ENCODE measurements around the gene ATP6V0B. TPM values are rescaled to one million over a fixed set of nuclear protein-coding genes. Genes with fewer than 3 reads are reported as not detected.

The ATP6V0B gene
- polyA plus RNA-seq, 1 donor from 2014 or later: 580 TPM

DNA sequence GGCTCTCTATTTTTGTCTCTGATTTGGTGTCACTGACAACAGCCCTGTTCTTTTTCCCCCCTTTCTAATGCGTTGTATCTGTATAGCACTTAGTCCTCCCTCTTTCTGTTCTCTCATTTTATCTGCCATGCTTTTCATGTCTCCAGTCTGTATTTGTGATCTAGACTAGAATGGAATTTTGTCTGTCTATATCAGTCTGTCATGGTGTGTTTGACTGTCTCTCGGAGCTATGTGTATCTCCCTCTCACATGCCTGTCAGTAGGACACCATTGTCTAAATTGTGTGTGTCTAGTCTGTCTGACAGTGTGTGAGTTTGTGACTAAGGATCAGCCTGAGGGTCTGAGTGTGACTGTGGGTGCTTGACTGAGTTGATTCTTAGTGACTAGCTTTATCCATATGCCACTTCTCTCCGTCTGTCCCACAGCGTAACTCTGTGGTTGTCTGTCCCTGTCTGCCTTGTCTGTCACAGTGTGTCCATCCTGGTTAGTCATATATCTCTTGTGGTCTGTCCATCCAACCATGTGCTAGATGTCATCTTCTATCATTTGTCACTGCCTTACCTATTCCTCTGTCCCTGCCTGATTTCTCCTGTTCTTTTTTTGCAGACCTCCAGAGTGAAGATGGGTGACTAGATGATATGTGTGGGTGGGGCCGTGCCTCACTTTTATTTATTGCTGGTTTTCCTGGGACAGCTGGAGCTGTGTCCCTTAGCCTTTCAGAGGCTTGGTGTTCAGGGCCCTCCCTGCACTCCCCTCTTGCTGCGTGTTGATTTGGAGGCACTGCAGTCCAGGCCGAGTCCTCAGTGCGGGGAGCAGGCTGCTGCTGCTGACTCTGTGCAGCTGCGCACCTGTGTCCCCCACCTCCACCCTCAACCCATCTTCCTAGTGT lies 2.9 kb downstream of the ATP6V0B start:
- Histone ChIP-seq H3K4me2 (ENCODE audit: low read length) (no peak overlapping the region), H3K36me3 (ENCODE audit: insufficient read depth, low read length) (no peaks in the 10 kb centered on the region), H4K20me1 (ENCODE audit: insufficient read depth) (peaks cover 3% of the 10 kb centered on the region), H3F3A (ENCODE audit: insufficient read depth, low read length, poor library complexity, severe bottlenecking) (no peaks in the 10 kb centered on the region), H3K27me3 (ENCODE audit: insufficient read depth, low read depth, low read length) (no peaks in the 10 kb centered on the region), H3K79me2 (replicated peaks; ENCODE audit: insufficient read depth, low read length) (peaks cover 40% of the 10 kb centered on the region), H3K9me3 (ENCODE audit: low read length) (no peaks in the 10 kb centered on the region), H3K4me3 (ENCODE audit: low read length) (peak overlapping the region; percentile 94), H3K9me2 (ENCODE audit: insufficient read depth, low read length) (no peaks in the 10 kb centered on the region), H2AFZ (ENCODE audit: low read depth, low read length) (no peak overlapping the region), H3K27ac (ENCODE audit: low read length) (no peak overlapping the region), H3K9ac (ENCODE audit: low read length) (peak overlapping the region; percentile 76)
- no peak for TF ChIP-seq EP300 (conservative IDR thresholded peaks at IDR 0.05; ENCODE audit: poor library complexity, severe bottlenecking)
- TF ChIP-seq RAD21 (conservative IDR thresholded peaks at IDR 0.05): no peak
- TF ChIP-seq EZH2 (IDR thresholded peaks at IDR 0.05; ENCODE audit: borderline replicate concordance, insufficient read depth, low read length, poor library complexity, severe bottlenecking): no peak
- no peak for TF ChIP-seq TAF1 (IDR thresholded peaks at IDR 0.05; ENCODE audit: low read depth)
- TF ChIP-seq POLR2AphosphoS5 (IDR thresholded peaks at IDR 0.05): no peak
- TF ChIP-seq, protein P1, sequence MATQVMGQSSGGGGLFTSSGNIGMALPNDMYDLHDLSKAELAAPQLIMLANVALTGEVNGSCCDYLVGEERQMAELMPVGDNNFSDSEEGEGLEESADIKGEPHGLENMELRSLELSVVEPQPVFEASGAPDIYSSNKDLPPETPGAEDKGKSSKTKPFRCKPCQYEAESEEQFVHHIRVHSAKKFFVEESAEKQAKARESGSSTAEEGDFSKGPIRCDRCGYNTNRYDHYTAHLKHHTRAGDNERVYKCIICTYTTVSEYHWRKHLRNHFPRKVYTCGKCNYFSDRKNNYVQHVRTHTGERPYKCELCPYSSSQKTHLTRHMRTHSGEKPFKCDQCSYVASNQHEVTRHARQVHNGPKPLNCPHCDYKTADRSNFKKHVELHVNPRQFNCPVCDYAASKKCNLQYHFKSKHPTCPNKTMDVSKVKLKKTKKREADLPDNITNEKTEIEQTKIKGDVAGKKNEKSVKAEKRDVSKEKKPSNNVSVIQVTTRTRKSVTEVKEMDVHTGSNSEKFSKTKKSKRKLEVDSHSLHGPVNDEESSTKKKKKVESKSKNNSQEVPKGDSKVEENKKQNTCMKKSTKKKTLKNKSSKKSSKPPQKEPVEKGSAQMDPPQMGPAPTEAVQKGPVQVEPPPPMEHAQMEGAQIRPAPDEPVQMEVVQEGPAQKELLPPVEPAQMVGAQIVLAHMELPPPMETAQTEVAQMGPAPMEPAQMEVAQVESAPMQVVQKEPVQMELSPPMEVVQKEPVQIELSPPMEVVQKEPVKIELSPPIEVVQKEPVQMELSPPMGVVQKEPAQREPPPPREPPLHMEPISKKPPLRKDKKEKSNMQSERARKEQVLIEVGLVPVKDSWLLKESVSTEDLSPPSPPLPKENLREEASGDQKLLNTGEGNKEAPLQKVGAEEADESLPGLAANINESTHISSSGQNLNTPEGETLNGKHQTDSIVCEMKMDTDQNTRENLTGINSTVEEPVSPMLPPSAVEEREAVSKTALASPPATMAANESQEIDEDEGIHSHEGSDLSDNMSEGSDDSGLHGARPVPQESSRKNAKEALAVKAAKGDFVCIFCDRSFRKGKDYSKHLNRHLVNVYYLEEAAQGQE (IDR thresholded peaks at IDR 0.05; ENCODE audit: borderline replicate concordance): no peak
- TF ChIP-seq SMC3 (conservative IDR thresholded peaks at IDR 0.05; ENCODE audit: poor library complexity): no peak
- TF ChIP-seq, protein P2, sequence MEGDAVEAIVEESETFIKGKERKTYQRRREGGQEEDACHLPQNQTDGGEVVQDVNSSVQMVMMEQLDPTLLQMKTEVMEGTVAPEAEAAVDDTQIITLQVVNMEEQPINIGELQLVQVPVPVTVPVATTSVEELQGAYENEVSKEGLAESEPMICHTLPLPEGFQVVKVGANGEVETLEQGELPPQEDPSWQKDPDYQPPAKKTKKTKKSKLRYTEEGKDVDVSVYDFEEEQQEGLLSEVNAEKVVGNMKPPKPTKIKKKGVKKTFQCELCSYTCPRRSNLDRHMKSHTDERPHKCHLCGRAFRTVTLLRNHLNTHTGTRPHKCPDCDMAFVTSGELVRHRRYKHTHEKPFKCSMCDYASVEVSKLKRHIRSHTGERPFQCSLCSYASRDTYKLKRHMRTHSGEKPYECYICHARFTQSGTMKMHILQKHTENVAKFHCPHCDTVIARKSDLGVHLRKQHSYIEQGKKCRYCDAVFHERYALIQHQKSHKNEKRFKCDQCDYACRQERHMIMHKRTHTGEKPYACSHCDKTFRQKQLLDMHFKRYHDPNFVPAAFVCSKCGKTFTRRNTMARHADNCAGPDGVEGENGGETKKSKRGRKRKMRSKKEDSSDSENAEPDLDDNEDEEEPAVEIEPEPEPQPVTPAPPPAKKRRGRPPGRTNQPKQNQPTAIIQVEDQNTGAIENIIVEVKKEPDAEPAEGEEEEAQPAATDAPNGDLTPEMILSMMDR (IDR thresholded peaks at IDR 0.05; ENCODE audit: poor library complexity, severe bottlenecking): no peak
- no peak for TF ChIP-seq MXI1 (conservative IDR thresholded peaks at IDR 0.05; ENCODE audit: poor library complexity, severe bottlenecking)

DNA sequence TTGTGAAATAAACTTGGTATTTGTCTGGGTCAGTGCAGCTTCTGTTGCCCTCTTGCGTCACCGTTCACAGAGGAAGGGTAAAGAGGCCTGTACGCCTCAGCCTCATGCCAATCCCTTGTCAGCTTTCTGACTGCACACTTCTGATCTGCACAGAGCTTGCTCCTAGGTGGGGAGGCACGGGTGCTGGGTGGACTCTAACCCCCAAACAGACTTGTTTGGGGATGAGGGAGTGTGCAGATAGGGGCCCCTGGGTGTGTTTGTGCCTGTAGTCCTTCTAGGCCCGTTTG lies 3.4 kb downstream of the ATP6V0B start:
- no peaks in the 10 kb centered on the region for H3K9me3 ChIP-seq (ENCODE audit: low read length)
- H3K36me3 ChIP-seq (ENCODE audit: insufficient read depth, low read length): no peaks in the 10 kb centered on the region
- no peak overlapping the region for H2AFZ ChIP-seq (ENCODE audit: low read depth, low read length)
- H3K27me3 ChIP-seq (ENCODE audit: insufficient read depth, low read depth, low read length): no peaks in the 10 kb centered on the region
- TF ChIP-seq TAF1 (IDR thresholded peaks at IDR 0.05; ENCODE audit: low read depth): no peak
- H3K4me3 ChIP-seq (ENCODE audit: low read length): peak overlapping the region; percentile 79
- no peak overlapping the region for H3K27ac ChIP-seq (ENCODE audit: low read length)
- H3K9ac ChIP-seq (ENCODE audit: low read length): peak overlapping the region; percentile 76
- H3F3A ChIP-seq (ENCODE audit: insufficient read depth, low read length, poor library complexity, severe bottlenecking): no peaks in the 10 kb centered on the region
- no peaks in the 10 kb centered on the region for H3K9me2 ChIP-seq (ENCODE audit: insufficient read depth, low read length)
- peak overlapping the region; percentile 82 for H3K4me2 ChIP-seq (ENCODE audit: low read length)
- peaks cover 40% of the 10 kb centered on the region for H3K79me2 ChIP-seq (replicated peaks; ENCODE audit: insufficient read depth, low read length)
- H4K20me1 ChIP-seq (ENCODE audit: insufficient read depth): peaks cover 3% of the 10 kb centered on the region

Data from neural cell (in vitro differentiated cells).